C4-2B (cell line): Measurements from ENCODE around the gene METRN.
A peak's percentile ranks its signal among the peaks of the same experiment; 100 is the strongest.

Source experiments
- H3K27ac ChIP-seq: fragments of 450-650 bp; 2 replicates; pipeline ENCODE4 v1.5.1; 2017
- ZFX ChIP-seq: fragments of 450-650 bp; IDR thresholded peaks from 2 replicates; pipeline ENCODE4 v1.6.1; 2017
- TF ChIP-seq, protein P1 (sequence below): fragments of 450-650 bp; conservative IDR thresholded peaks from 2 replicates; pipeline ENCODE4 v1.5.1; 2017; ENCODE audit warnings: mild to moderate bottlenecking

Gene METRN

GRCh38 chr16:728890-729744 lies 14.2 kb downstream of the METRN start:
- TF ChIP-seq, protein P1, sequence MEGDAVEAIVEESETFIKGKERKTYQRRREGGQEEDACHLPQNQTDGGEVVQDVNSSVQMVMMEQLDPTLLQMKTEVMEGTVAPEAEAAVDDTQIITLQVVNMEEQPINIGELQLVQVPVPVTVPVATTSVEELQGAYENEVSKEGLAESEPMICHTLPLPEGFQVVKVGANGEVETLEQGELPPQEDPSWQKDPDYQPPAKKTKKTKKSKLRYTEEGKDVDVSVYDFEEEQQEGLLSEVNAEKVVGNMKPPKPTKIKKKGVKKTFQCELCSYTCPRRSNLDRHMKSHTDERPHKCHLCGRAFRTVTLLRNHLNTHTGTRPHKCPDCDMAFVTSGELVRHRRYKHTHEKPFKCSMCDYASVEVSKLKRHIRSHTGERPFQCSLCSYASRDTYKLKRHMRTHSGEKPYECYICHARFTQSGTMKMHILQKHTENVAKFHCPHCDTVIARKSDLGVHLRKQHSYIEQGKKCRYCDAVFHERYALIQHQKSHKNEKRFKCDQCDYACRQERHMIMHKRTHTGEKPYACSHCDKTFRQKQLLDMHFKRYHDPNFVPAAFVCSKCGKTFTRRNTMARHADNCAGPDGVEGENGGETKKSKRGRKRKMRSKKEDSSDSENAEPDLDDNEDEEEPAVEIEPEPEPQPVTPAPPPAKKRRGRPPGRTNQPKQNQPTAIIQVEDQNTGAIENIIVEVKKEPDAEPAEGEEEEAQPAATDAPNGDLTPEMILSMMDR: no peak; the same call in 1 of the 2 replicates
- TF ChIP-seq ZFX: no peak
- H3K27ac ChIP-seq: peak overlapping the region; percentile 100

GRCh38 chr16:729768-730665 lies 15.1 kb downstream of the METRN start:
- peak overlapping the region; percentile 100 for H3K27ac ChIP-seq

DNA sequence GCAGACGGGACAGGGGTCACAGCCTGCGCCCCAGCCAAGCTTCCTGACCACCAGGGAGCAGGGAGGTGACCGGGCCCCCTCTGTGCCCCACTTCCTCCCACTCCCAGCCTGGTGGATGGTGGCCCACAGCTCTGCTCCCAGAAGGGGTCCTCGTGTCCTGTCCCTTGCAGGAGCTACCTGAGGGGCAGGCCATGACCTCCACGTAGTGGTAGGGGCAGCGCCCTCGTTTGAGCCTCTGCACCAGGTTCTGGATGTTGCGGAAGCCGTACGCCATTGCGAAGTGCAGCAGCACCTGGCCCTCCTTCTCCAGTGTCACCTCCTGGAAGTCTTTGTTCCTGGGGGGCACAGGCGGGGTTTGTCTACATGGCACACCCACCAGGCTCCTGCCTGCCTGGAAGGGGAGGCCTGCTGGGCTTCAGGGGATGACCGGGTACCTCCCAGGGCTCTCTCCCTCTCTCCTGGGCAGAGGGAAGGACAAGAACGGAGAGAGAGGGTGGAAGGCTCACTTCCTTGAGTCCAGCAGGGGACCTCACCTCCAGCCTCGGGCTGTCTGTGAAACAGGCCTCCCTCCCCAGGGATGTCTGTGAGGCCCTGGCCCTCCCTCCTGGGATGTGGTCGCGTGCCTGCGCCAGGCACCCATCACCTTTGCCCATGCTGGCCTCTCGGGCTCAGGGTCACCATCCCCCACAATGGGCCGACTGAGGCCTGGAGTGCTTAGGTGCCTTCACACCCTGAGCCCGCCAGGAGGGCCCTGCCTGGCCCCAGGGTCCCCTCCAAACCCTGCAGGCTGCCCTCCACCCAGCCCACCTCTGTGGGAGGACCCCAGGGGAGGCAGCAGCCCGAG lies 16.0 kb downstream of the METRN start:
- TF ChIP-seq, protein P1: no peak
- no peak for TF ChIP-seq ZFX
- H3K27ac ChIP-seq: no peak overlapping the region; the same call in 1 of the 2 replicates

More at GRCh38 chr16:729768-730665, 15.1 kb downstream of the METRN start:
- TF ChIP-seq, protein P1: no peak
- no peak for TF ChIP-seq ZFX

DNA sequence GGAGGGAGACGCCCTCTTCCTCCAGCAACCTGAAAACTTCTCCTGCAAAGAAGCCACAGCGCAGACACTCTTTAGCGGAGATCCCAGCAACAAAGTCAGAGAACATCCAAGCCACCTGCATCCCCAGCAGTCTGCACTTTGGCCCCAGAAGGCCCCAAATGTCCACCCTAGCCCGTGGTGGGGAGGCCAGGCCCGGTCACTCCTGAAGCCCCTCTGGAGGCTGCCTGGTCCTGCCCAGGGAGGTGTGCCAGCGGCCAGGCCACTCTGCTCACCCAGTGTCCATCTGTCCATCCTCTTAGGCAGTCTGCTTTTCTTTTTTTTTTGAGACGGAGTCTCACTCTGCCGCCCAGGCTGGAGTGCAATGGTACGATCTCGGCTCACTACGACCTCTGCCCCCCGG lies 17.4 kb downstream of the METRN start:
- no peak for TF ChIP-seq ZFX
- TF ChIP-seq, protein P1: no peak
- no peak overlapping the region for H3K27ac ChIP-seq

DNA sequence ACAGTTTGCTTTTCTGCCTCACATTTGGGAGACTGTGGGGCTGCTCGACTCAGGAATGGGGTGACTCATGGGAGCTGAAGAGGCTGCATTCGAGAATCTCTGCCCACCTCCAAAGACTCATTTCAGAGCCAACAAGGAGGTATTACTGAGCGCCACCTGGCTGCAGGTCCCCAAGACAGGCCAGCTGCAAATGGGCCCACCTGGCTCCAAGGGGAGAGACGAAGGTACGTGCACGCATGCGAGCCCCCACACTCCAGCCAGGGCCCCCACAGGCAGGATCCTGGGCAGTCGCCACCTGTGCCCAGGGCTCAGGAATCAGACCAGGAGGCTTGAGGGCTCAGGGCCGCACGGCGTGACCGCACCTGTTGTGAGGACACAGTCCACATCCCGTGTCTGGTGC lies 18.0 kb downstream of the METRN start:
- TF ChIP-seq, protein P1: no peak; the same call in 1 of the 2 replicates
- no peak for TF ChIP-seq ZFX
- no peak overlapping the region for H3K27ac ChIP-seq

GRCh38 chr16:733382-734207 lies 18.7 kb downstream of the METRN start:
- TF ChIP-seq, protein P1: no peak
- no peak for TF ChIP-seq ZFX
- H3K27ac ChIP-seq: no peak overlapping the region
